ENCODE results near the gene SUCLG1. TPM values are rescaled to one million over a fixed set of nuclear protein-coding genes. Genes with fewer than 3 reads are reported as not detected.

SUCLG1 gene
- total RNA-seq, 4 donors from 2014 or later: 61.1 to 96.8 (median 92.6) TPM

DNA sequence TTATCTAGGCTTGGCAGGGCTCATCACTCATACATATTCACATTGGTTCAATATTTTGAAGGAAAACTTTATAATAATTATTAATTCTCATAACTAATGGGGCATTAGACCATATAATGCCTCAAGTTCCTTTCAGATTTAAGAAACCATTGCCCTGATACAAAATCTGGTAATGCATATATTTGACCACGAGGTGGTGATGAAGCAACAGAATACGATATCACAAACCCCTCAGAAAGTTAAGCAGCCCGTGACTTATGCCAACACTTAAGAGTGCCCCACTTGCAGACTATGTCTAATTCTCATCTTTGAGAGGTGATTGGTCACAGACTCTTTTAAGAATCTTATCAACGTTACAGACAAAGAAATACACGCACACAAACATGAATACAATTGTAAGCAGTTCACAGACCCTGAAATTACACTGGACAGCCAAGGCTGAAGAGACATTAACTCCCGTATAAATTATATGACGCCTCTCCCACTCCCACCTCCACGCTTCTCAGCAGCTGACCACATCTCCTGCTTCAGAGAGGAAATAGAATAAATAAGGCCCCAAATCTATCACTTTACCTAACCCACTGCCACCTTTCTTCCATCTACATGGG lies 36.6 kb upstream of the SUCLG1 start:
- peak; percentile 67 to 75 (median 71) for TF ChIP-seq CTCF (IDR thresholded peaks at IDR 0.05)
- no peak for TF ChIP-seq POLR2A (IDR thresholded peaks at IDR 0.05; ENCODE audit: low read depth)
- Histone ChIP-seq H3K27ac (replicated peaks in 1 of 4) (no peak overlapping the region), H3K4me1 (peaks cover 0 to 4% (median 0%) of the 10 kb centered on the region in 4 donors), H3K9me3 (no peaks in the 10 kb centered on the region), H3K4me3 (no peak overlapping the region), H3K36me3 (no peaks in the 10 kb centered on the region), H3K27me3 (no peaks in the 10 kb centered on the region)
- 20% methylated on average over 8 of the region's 8 CpGs for WGBS
- no peak for DNase-seq (ENCODE audit: extremely low spot score)
- intact Hi-C loops (cut with DNase I): loop anchor here (2.0 to 5.0 kb wide), 3 partner anchors 132 to 432 kb away; no protein-coding TSS in a partner anchor

- intact Hi-C loops (cut with DNase I): no loop called here
- 66% methylated on average over 4 of the region's 4 CpGs for WGBS
- no peaks in the 10 kb centered on the region for H3K36me3 ChIP-seq
- peaks cover 0 to 4% (median 0%) of the 10 kb centered on the region in 4 donors for H3K4me1 ChIP-seq
- H3K9me3 ChIP-seq: no peaks in the 10 kb centered on the region
- H3K27ac ChIP-seq (replicated peaks in 1 of 4): no peak overlapping the region
- no peak overlapping the region for H3K4me3 ChIP-seq
- no peaks in the 10 kb centered on the region for H3K27me3 ChIP-seq
- no peak for TF ChIP-seq POLR2A (IDR thresholded peaks at IDR 0.05; ENCODE audit: low read depth)
- no peak for TF ChIP-seq CTCF (IDR thresholded peaks at IDR 0.05)
- no peak for TF ChIP-seq POLR2AphosphoS5 (IDR thresholded peaks at IDR 0.05)
- no peak for TF ChIP-seq EP300 (IDR thresholded peaks at IDR 0.05)
- DNase-seq (ENCODE audit: extremely low spot score): no peak
Measured at GRCh38 chr2:84494070-84494469, 35.0 kb upstream of the SUCLG1 start.

DNA sequence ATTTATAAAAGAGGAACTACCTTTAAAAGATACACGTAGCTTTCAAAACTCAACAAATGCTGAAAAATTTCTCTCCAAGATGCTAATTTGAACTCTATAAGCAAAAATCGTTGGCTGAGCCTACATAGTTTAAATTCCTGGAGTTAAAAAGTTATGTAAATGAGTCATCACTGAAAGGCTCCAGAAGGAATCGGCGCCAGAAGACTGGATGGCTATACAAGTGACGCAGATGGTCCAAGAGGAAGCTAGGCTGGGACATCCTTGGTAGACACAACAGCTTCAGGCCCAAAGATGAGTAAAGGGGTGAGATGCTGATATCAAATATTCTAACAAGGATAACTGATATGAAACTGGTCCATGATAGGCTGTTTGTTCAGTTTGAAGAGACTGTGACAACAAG lies 34.4 kb upstream of the SUCLG1 start:
- no peak for DNase-seq (ENCODE audit: extremely low spot score)
- intact Hi-C loops (cut with DNase I): no loop called here

DNA sequence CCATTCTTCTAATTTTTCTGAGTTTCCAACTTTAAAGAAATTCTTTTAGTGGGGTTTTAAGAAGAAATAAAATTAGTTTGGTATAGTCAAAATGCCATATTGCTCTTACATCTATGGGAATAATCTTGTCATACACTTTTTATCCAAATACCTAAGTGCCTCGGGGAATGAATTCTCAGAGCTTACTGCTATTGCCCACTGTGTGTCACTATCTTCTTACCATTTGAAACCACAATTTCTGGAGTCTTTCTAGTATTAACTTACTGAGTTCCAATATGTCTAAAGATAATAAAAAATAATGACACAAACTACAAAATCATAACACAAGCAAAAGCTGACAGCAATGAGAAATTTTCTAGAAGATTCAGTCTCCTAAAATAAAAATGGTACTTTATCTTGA lies 33.5 kb upstream of the SUCLG1 start:
- Histone ChIP-seq H3K27me3 (no peaks in the 10 kb centered on the region), H3K27ac (replicated peaks in 1 of 4) (no peak overlapping the region), H3K36me3 (no peaks in the 10 kb centered on the region), H3K4me3 (no peak overlapping the region), H3K9me3 (no peaks in the 10 kb centered on the region), H3K4me1 (peaks cover 0 to 4% (median 0%) of the 10 kb centered on the region in 4 donors)
- no peak for DNase-seq (ENCODE audit: extremely low spot score)
- WGBS: 57% methylated on average over 1 of the region's 1 CpG
- intact Hi-C loops (cut with DNase I): no loop called here
- TF ChIP-seq EP300 (IDR thresholded peaks at IDR 0.05): no peak
- TF ChIP-seq POLR2AphosphoS5 (IDR thresholded peaks at IDR 0.05): no peak
- no peak for TF ChIP-seq POLR2A (IDR thresholded peaks at IDR 0.05; ENCODE audit: low read depth)
- TF ChIP-seq CTCF (IDR thresholded peaks at IDR 0.05): no peak

More for the DNA sequence above, 34.4 kb upstream of the SUCLG1 start:
- no peaks in the 10 kb centered on the region for H3K27me3 ChIP-seq
- H3K9me3 ChIP-seq: no peaks in the 10 kb centered on the region
- H3K4me1 ChIP-seq: peaks cover 0 to 4% (median 0%) of the 10 kb centered on the region in 4 donors
- H3K27ac ChIP-seq (replicated peaks in 1 of 4): no peak overlapping the region
- TF ChIP-seq POLR2A (IDR thresholded peaks at IDR 0.05; ENCODE audit: low read depth): no peak
- no peaks in the 10 kb centered on the region for H3K36me3 ChIP-seq
- 45% methylated on average over 5 of the region's 5 CpGs for WGBS
- no peak overlapping the region for H3K4me3 ChIP-seq

DNA sequence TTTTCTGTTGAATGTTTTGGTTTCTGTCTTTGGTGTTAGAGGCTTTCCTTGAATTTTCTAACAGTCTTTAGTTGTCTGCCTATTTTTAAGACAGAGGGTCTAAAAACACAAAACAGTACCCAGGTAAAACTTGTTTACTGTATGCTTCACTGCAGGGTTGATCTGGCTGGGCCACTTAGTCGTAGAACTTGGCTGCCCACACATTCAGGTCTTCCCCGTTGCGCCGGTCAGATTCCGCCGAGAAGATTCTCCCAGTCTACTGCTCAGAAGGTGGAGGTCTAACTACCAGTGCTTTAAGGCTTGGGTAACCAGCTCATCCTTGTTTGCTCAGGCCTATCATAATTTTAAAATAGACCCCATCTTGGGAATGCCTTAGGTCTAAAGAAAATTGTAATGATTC lies 32.7 kb upstream of the SUCLG1 start:
- intact Hi-C loops (cut with DNase I): no loop called here
- H3K9me3 ChIP-seq: no peaks in the 10 kb centered on the region
- H3K4me3 ChIP-seq: no peak overlapping the region
- no peak overlapping the region for H3K27ac ChIP-seq (replicated peaks in 1 of 4)
- H3K4me1 ChIP-seq: peaks cover 0 to 4% (median 0%) of the 10 kb centered on the region in 4 donors
- no peaks in the 10 kb centered on the region for H3K36me3 ChIP-seq
- no peak for TF ChIP-seq EP300 (IDR thresholded peaks at IDR 0.05)
- TF ChIP-seq CTCF (IDR thresholded peaks at IDR 0.05): no peak
- no peak for TF ChIP-seq POLR2A (IDR thresholded peaks at IDR 0.05; ENCODE audit: low read depth)
- no peak for TF ChIP-seq POLR2AphosphoS5 (IDR thresholded peaks at IDR 0.05)
- no peaks in the 10 kb centered on the region for H3K27me3 ChIP-seq
- WGBS: 90% methylated on average over 6 of the region's 6 CpGs
- no peak for DNase-seq (ENCODE audit: extremely low spot score)

Data from esophagus muscularis mucosa (tissue), 4 donors.